Measurements from ENCODE around the gene EMSY. TPM values are rescaled to one million over a fixed set of nuclear protein-coding genes. Genes with fewer than 3 reads are reported as not detected.
"Not testable (repeated sequence)": the region's sequence is repeated elsewhere in the genome, so short reads cannot be mapped to it uniquely, and the experiment has no call there.

EMSY gene
- total and polyA plus RNA-seq, 8 donors = 3.7 to 185 (median 17.3) TPM

DNA sequence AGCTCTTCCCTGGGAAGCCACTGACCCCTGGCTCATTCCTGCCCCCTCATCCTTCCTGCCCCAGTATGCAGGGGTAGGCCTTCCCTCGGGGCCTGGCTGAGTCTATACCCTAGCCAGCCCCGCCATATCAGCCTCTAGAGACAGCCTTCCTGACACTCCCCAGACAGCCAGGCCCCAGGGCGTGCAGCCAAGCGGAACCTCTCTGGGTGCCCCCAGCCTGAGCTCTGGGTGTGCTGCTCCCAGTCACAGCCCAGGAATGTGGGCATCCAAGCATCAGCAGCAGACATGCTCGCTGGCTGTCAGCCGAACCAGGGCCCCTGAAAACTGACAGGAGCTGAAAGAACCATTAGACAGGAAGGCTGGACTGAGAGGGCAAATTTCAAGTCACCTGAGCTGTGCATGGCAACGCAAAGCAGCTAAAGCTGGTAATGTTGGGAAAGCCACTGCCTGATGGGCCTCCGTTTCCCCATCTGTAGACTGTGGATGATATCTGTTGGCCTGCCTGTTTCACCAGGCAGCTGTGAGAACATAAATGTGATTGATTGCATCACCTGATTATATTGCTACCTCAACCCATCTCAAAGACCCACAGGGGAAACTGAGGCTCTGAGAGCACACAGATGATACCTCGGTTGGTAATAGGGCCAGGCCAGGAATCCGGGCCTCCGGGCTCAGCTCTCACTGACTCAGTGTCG is 132.6 kb downstream of the EMSY start:
- no peak overlapping the region for H3K4me3 ChIP-seq
- TF ChIP-seq POLR2A (IDR thresholded peaks at IDR 0.05) = no peak
- TF ChIP-seq POLR2AphosphoS5 (IDR thresholded peaks at IDR 0.05) = peak in 1 of 3 donors; percentile 31
- no peaks in the 10 kb centered on the region for H3K36me3 ChIP-seq
- WGBS, 5 donors = 74 to 89% (median 84%) methylated on average over 11 to 12 of the region's 12 CpGs
- DNase-seq = peak in 1 of 2 donors; percentile 85
- H3K4me1 ChIP-seq = peaks cover 0 to 20% (median 3%) of the 10 kb centered on the region in 4 donors
- H3K27ac ChIP-seq = peak overlapping the region in 4 of 5 donors; percentile 58 to 71 (median 66)
- intact Hi-C loops (cut with DNase I; ENCODE audit: low total_unique reads) = no loop called here
- no peaks in the 10 kb centered on the region for H3K27me3 ChIP-seq
- no peaks in the 10 kb centered on the region for H3K9me3 ChIP-seq

DNA sequence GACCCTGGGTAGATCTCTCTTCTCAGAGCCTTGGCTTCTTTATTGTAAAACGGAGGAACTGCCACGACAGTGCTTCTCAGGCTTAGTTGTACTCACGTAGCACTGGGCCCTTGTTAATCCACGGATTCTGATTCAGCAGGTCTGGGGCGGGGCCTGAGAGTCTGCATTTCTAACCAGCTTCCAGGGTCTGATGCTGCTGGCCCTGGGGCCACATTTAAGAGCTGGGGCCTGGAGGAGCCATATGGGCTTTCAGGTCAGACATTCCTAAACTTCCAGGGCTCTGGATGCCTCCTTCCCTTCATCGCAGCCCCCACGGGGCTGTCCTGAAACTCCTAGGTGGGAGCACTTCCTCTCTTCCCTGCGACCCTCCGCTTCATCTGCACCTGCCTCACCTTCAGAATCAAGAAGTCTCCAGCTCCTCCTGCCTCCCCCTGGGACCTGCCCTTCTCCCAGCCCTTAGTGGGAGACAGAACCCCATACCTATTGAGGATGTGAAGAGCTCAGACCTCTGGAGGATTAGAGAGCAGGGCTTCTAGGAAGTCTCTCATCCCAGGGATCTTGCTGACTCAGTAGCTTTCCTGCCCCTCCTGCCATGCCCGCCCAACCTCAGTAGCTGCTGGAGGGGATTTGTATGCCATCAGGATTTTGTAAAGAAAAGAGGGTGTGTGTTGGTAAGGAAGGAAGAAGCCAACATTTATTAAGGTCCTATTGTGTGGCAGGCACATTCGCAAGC is 133.3 kb downstream of the EMSY start:
- peak overlapping the region in 4 of 5 donors; percentile 58 to 71 (median 66) for H3K27ac ChIP-seq
- H3K4me3 ChIP-seq = no peak overlapping the region

DNA sequence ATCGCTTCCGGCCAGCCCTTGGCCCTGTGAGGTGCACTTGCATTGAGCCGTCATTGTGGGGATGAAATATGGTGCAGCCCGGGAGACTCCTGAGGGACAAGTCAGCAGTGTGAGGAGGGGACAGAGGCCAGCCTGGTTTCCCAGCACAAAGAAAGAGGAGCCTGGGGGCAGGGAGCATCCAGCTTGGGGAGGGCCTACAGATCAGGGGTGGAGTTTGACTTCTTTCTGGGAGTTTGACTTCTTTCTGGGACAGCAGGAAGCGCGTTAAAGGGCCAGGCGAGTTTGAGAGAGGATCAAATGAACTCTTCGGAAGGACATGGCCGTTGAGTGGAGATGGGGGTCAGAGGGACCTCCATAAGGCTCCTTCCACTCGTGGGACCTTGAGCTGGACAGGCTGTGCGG is 133.8 kb downstream of the EMSY start:
- H3K4me1 ChIP-seq = peaks cover 0 to 20% (median 3%) of the 10 kb centered on the region in 4 donors
- no peak for TF ChIP-seq POLR2A (IDR thresholded peaks at IDR 0.05)
- TF ChIP-seq POLR2AphosphoS5 (IDR thresholded peaks at IDR 0.05) = peak; percentile 20 to 34 (median 33)
- H3K27me3 ChIP-seq = no peaks in the 10 kb centered on the region
- H3K27ac ChIP-seq = peak overlapping the region; percentile 58 to 71 (median 64)
- WGBS, 5 donors = 66 to 80% (median 76%) methylated on average over 11 of the region's 11 CpGs
- intact Hi-C loops (cut with DNase I; ENCODE audit: low total_unique reads) = no loop called here
- no peak overlapping the region for H3K4me3 ChIP-seq
- no peaks in the 10 kb centered on the region for H3K36me3 ChIP-seq
- H3K9me3 ChIP-seq = no peaks in the 10 kb centered on the region
- DNase-seq = peak in 1 of 2 donors; percentile 75

More for the DNA sequence above, 133.3 kb downstream of the EMSY start:
- TF ChIP-seq, protein P1, sequence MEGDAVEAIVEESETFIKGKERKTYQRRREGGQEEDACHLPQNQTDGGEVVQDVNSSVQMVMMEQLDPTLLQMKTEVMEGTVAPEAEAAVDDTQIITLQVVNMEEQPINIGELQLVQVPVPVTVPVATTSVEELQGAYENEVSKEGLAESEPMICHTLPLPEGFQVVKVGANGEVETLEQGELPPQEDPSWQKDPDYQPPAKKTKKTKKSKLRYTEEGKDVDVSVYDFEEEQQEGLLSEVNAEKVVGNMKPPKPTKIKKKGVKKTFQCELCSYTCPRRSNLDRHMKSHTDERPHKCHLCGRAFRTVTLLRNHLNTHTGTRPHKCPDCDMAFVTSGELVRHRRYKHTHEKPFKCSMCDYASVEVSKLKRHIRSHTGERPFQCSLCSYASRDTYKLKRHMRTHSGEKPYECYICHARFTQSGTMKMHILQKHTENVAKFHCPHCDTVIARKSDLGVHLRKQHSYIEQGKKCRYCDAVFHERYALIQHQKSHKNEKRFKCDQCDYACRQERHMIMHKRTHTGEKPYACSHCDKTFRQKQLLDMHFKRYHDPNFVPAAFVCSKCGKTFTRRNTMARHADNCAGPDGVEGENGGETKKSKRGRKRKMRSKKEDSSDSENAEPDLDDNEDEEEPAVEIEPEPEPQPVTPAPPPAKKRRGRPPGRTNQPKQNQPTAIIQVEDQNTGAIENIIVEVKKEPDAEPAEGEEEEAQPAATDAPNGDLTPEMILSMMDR (IDR thresholded peaks at IDR 0.05) = no peak
- TF ChIP-seq POLR2AphosphoS5 (IDR thresholded peaks at IDR 0.05) = no peak
- TF ChIP-seq POLR2A (IDR thresholded peaks at IDR 0.05) = no peak
- TF ChIP-seq EP300 (IDR thresholded peaks at IDR 0.05) = no peak
- 80 to 90% (median 86%) methylated on average over 11 of the region's 11 CpGs for WGBS, 5 donors
- intact Hi-C loops (cut with DNase I; ENCODE audit: low total_unique reads) = no loop called here
- peaks cover 0 to 20% (median 3%) of the 10 kb centered on the region in 4 donors for H3K4me1 ChIP-seq
- H3K27me3 ChIP-seq = no peaks in the 10 kb centered on the region
- DNase-seq = no peak
- no peaks in the 10 kb centered on the region for H3K9me3 ChIP-seq
- no peaks in the 10 kb centered on the region for H3K36me3 ChIP-seq

DNA sequence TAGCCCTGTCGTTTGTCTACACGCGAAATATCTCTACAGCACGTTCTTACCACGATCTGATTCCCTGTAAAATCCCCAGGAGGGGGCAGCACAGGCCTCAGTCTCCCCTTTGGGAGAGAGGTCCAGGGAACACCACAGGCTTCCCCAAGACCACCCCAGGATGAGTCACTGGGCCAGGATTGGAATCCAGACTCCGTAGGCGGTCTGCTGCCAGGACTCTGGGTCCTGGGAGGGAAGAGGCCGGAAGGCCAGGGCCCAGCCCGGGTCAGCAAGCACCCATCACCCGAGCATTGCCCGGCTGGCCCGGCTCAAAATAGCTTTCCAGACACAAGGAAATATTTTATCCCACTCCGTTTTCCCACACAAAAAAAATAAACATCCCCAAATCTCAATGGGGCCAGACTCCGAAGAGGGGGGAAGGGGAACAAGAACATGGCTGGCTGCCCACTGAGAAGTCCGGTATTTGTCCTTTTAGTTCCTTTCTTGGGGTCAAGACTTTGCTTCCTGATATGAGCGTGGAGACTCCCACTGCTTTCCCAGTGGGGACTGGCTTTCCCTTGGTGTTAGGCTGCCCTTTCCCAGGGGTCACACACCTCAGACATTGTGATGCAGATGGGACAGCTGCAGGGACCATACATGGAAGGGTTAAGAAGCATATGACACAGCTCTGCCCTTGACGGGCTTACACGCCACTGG is 134.4 kb downstream of the EMSY start:
- H3K27me3 ChIP-seq = no peaks in the 10 kb centered on the region
- WGBS, 5 donors = 53 to 67% (median 59%) methylated on average over 13 to 18 of the region's 18 CpGs
- H3K36me3 ChIP-seq = no peaks in the 10 kb centered on the region
- peak in 1 of 2 donors; percentile 70 for DNase-seq
- peak overlapping the region; percentile 58 to 71 (median 64) for H3K27ac ChIP-seq
- H3K4me1 ChIP-seq = peaks cover 0 to 20% (median 3%) of the 10 kb centered on the region in 4 donors
- H3K4me3 ChIP-seq = no peak overlapping the region
- intact Hi-C loops (cut with DNase I; ENCODE audit: low total_unique reads) = no loop called here
- H3K9me3 ChIP-seq = no peaks in the 10 kb centered on the region
- TF ChIP-seq EP300 (IDR thresholded peaks at IDR 0.05) = no peak
- no peak for TF ChIP-seq POLR2AphosphoS5 (IDR thresholded peaks at IDR 0.05)
- TF ChIP-seq, protein P1 (IDR thresholded peaks at IDR 0.05) = peak in 2 of 7 experiments; percentile 11

DNA sequence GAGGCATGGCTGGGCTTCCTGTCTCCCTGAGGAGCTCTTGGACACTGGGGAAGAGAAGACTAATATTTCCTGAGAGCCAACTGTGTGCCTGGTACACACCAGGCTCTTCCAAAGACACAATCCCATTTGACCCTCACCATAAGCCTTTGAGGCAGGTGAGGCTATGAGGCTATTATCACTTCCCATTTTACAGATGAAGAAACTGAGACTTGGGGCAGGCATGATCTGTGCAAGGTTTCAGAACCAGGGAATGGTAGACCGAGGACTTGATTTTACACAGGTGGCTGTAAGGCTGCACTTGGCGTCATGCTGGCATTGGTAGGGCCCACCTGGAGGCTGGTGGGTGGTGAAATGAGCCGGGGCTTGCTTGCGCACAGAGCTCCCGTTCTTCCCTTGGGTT is 134.9 kb downstream of the EMSY start:
- Histone ChIP-seq H3K4me3 (no peak overlapping the region), H3K9me3 (no peaks in the 10 kb centered on the region), H3K27me3 (no peaks in the 10 kb centered on the region), H3K27ac (peak overlapping the region; percentile 58 to 71 (median 64)), H3K4me1 (peaks cover 0 to 20% (median 3%) of the 10 kb centered on the region in 4 donors), H3K36me3 (no peaks in the 10 kb centered on the region)
- DNase-seq = no peak
- TF ChIP-seq POLR2AphosphoS5 (IDR thresholded peaks at IDR 0.05) = no peak
- TF ChIP-seq POLR2A (IDR thresholded peaks at IDR 0.05) = no peak
- TF ChIP-seq, protein P1 (IDR thresholded peaks at IDR 0.05) = no peak
- no peak for TF ChIP-seq EP300 (IDR thresholded peaks at IDR 0.05)
- intact Hi-C loops (cut with DNase I; ENCODE audit: low total_unique reads) = no loop called here
- WGBS, 5 donors = 78 to 97% (median 88%) methylated on average over 5 of the region's 5 CpGs

DNA sequence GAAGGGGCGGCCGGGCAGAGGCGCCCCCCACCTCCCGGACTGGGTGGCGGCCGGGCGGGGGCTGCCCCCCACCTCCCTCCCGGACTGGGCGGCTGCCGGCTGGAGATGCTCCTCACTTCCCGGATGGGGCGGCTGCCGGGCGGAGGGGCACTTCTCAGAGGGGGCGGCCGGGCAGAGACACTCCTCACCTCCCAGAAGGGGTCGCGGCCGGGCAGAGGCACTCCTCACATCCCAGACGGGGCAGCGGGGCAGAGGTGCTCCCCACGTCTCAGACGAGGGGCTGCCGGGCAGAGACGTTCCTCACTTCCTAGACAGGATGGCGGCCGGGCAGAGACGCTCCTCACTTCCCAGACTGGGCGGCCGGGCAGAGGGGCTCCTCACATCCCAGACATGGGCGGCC is 137.7 kb downstream of the EMSY start:
- 90 to 96% (median 95%) methylated on average over 3 to 30 of the region's 31 CpGs for WGBS, 5 donors
- H3K27ac ChIP-seq; H3K4me3 ChIP-seq; intact Hi-C loops (cut with DNase I; ENCODE audit: low total_unique reads); H3K9me3 ChIP-seq; DNase-seq; H3K36me3 ChIP-seq; H3K27me3 ChIP-seq: not testable (repeated sequence)
- peaks cover 0 to 18% (median 3%) of the 10 kb centered on the region in 4 donors for H3K4me1 ChIP-seq
